ENCODE data around the gene MUC4.
"Not testable (repeated sequence)": the region's sequence is repeated elsewhere in the genome, so short reads cannot be mapped to it uniquely, and the experiment has no call there.

Gene MUC4

DNA sequence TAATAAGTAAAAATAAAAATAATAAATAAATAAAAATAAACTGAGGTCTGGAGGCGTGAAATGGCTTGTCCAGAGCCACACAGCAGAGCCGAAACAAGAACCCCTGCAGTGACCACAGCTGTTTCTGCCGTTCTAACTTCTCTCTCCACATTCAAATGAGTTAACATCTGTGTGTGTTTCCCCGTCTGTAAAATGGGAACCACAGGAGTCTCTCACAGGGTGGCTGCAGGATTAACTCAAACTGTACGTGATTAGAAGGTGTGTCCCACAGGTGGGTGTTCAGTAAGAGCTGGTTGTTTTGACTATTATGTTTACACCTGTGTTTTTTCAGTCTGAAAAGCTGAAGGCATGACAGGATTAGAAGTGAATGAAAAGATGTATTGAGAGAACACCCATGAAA is 27.0 kb upstream of the MUC4 start:
- no peak for DNase-seq (ENCODE audit: low spot score)

DNA sequence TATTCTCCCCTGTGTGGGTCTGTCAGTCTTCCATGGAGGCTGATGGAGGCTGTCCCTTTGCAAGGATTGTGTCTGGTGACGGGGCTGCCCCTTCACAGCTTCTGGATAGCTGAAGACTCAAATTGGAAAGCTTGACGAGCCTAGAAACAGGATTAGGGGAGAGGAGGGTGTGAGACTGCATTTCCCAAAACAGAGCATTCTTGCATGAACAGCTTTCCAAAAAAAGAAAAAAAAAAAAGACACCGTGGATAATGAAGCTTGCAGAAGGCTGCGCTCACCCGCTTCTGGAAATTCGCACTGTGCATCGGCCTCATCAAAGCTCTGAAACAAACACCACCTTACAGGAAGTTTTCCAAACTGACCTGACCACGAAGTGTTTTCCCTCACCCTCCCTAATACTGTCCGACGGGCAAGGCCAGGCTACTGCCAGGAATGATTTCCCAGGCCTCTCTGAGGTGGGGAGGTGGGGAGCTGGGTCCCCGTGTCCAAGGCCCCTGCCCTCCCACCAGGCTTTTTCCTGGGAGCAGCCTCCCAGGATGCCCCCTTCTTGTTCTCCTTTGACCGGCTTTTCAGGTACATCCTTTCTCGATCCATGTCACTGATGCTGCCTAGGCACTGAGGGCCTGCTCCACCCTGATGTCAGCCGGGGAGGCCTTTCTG is 24.9 kb upstream of the MUC4 start:
- no peak for DNase-seq (ENCODE audit: low spot score)

DNA sequence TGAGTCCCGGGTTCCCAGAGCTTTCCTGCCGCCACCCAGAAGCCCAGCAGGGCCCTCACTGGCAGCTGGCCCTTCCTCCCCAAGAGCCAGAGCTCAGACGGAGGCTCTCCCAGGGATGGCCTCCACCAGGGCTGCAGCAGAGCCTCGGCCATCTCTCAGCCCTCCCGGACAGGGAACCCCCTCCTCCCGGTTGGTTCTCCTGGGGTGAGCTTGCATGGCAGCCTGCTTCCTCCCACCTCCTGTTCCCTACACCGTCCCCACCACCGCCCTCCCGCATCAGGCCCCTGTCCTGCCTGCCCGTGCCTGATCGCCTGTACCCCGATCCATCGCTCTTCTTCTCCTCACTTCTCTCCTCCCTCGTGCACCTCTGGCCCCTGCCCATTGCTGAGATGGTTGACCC is 24.1 kb upstream of the MUC4 start:
- DNase-seq (ENCODE audit: low spot score) = no peak

DNA sequence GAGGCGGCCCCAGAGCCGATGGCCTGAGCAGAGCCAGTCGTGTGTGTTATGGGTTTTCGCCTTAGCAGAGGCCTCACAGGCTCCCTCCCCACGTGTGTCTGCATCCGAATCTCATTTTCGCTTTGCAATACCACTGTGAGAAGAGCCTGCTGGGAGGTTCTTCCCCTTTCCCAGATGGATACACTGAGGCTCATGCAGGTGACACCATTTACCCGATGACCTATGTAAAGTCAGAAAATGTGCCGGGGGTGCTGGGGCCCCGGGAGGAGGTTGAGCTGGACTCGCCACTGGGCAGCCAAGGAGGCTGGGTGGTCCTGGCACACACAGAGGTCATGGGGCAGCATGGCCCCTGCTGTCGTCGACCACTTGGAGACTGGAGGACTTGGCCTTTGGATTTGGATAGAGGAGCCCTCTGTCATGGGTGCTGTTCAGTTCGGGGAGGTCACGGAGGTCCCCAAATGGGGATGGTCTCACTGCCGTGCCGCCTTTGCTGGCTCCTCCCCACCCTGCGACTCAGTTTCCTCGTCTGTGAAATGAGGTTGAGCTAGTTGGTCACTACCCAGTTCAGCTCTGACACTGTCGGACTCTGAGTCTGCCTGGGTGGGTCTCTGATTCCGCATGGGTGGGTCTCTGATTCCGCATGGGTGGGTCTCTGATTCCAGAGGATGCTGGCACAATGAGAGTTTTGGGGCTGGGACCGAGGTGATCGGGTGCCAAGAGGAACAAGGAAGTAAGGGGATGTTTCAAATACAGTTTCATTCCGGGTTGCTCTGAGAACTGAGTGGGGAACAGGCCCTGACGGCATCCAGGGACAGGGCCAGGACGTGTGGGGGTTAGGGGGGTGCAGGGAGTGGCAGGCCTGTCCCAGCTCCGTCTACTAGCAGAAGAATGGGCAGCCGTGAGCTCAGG is 23.2 kb upstream of the MUC4 start:
- DNase-seq (ENCODE audit: low spot score) = no peak

DNA sequence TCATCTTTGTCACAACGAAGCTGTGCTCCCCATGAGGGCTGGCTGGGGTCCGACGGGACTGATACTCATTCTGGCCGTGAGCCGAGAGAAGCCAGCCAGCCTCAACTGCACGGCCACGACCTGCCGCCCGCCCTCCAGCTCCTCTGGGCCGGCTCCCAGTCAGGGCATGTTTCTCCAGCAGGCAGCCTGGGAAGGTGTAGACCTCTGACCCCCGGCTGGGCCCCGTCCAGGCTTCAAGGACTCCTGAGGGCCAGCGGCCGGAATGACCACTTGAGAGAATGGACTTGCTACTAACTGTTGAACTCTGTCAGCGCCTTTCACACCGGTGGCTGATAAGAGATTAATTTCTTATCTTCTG is 18.1 kb upstream of the MUC4 start:
- DNase-seq (ENCODE audit: low spot score) = no peak

DNA sequence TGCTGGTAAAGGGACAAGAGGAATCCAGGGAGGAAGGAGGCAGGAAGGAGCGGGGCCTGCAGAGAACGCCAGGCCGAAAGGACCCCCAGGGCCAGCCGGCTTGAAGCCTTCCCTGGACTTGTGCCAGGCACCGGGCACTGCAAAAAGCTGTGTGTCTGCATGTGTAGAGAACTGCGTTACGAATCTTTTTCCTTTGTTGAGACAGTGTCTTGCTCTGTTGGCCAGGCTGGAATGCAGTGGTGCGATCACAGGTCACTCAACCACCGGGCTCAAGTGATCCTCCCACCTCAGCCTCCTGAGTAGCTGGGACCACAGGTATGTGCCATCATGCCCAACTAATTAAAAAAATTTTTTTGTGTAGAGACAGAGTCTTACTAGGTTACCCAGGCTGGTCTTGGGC is 17.0 kb upstream of the MUC4 start:
- DNase-seq (ENCODE audit: low spot score) = no peak

DNA sequence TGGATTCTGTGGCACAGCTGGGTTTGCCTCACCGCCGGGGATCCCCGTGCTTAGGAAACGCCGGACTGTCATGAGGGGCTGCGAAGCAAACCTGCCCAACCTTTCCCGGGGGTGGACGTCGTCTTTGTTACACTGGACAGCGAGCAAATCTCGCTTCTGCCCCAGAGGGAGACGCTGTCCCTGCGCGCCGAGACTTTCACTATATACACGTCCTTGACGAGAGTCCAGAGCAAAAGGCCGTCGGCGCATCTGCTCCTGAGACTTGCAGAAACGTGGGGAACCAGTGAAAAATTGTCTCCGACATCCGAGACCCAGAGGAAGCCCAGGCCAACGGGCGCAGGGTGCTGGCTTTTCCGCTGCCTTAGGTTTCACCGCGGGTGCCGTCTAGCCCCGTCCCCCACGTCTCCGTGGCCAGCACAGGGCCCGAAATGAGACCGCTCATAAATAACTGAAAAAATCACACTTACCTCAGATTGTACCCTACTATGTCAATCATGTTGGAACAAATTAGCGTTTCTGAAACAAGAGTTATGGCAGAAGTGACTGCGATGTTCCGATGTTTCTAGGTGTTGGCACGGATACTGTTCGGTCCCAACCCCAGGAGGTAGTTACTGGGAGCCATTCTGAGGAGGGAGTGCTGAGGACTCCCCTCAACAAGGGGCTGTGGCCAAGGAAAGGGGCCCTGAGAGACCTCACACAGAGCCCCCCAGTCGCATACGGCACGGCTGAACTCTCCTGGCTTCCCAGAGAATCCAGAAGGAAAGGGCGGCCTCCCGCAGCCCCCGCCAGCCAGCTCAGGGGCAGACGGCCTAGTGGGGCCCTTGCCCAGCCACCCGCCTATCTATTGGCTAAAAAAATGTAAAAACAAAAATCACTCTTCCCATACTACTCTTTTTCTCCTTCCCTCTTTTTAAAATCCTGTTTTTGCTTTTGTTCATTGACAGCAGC is 14.4 kb upstream of the MUC4 start:
- no peak for DNase-seq (ENCODE audit: low spot score)

DNA sequence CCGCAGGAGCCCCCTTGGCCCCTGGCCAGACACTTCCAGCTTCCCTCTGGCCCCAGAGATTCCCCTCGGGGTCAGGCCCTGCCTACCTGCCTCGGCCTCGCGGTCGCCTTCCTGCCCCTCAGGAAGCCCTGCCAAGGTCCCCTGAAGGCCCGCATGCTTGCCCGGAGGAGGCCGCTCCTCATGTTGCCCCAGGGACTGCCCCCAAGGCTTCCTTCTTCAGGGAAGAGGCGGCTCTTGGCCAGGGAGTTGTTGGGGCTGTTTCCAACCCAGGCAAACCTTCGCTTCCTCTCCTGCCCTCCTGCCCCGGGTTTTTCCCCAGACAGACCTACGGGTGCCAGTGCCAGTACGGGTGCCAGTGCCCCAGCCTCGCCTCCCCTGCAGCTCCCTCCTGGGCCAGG is 13.5 kb upstream of the MUC4 start:
- DNase-seq (ENCODE audit: low spot score) = no peak

DNA sequence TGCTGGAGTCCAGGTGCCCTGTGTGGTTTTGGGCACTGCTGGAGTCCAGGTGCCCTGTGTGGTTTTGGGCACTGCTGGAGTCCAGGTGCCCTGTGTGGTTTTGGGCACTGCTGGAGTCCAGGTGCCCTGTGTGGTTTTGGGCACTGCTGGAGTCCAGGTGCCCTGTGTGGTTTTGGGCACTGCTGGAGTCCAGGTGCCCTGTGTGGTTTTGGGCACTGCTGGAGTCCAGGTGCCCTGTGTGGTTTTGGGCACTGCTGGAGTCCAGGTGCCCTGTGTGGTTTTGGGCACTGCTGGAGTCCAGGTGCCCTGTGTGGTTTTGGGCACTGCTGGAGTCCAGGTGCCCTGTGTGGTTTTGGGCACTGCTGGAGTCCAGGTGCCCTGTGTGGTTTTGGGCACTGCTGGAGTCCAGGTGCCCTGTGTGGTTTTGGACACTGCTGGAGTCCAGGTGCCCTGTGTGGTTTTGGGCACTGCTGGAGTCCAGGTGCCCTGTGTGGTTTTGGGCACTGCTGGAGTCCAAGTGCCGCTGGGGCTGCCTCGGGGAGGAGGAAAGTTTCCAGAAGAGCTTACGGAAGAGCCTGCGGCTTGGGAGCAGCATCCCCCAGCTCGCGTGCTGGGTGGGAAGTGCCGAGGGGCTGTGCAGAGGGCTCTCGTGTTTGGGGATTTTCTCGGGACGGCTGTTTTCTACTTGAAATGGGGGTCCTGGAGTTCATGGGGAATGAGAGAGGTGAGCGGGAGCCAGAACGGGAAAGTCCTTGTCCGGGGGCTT is 12.9 kb upstream of the MUC4 start:
- not testable (repeated sequence) for DNase-seq (ENCODE audit: low spot score)

DNA sequence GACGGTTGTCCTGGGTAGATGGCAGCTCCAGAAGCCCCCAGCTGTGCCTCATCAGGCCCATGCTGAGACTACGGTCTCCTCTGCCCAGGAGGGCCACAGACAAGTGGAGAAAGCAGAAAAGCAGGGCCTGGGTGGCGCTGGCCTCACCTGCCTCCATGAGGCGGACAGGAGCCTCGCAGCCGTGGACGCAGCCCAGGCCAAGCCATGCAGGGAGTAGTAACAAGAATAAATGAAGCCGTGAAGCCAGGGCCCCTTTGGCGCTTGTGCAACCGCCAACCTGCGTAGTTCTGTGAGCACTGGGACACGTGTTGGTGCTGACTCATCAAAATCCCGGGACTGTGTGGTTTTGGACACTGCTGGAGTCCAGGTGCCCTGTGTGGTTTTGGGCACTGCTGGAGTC is 12.3 kb upstream of the MUC4 start:
- DNase-seq (ENCODE audit: low spot score) = no peak

DNA sequence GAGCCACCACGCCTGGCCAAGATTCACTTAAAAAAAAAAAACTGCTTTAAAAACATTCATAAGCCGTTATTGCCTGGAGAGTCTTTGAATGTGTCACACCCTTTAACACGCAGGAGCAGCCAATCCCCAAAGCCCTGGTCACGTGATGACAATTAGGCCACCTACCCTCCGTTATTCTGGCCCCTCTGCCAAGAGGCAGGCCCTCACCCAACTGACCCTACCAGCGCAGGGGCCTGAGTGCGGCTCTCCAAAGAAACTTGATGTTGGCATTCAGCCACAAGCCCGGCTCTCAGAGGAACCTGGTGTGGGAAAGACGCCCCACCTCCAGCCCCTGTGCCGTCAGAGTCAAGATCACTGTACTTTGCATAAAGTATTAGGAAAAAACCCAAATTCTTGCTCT is 11.6 kb upstream of the MUC4 start:
- DNase-seq (ENCODE audit: low spot score) = no peak

DNA sequence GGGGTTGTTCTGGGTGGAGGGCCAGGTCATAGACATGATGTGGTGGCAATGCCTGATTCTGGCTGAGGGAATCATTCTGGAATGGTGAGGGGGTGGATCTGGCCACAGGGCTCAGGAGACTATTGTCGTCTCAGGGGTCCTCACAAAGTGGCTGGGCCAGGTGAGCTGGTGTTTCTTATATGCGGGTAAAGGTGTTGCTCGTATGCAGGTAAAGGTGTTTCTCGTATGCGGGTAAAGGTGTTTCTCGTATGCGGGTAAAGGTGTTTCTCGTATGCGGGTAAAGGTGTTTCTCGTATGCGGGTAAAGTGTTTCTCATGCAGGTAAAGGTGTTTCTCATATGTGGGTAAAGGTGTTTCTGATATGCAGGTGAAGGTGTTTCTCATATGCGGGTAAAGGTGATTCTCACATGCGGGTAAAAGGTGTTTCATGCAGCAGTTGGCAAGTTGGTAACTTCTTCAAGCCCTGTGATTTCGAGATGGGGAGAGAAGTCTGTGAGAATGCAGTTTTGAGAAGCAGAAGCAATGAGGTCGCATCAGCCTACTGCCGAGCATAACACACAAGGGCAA is 10.5 kb upstream of the MUC4 start:
- no peak for DNase-seq (ENCODE audit: low spot score)

DNA sequence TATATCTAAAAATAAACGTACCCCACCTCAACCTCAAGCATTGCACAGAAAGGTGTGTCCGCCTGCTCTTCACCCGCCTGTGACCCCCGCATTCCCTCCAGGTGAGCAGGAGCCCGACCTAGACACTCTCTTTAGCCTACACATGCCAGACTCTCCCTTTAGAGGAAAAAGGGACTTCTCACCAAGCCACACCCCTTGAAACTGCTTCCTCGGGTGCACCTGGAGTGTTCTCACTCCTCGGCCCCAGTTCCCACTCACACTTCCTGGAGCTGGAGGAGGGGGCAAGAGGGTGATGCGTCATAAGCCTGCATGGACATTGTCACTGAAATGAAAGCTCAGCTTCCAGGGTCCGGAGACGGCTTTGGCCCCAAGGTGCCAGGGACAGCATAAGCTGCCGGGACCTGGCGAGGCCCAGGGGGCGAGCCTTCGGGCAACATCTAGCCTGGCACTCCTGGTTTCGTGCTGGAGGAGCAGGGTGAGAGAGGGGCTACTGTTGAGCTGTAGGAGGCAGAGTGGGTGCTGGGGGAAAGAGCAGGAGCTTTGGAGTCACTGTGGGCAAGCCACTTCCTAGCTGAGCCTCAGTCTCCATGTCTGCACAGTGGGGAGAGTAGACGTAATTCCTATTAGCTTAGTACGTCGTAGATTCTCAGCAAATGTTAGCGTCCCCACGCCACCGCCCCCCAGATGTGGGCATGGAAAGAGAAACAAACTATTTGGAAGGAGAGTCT is 9.8 kb upstream of the MUC4 start:
- DNase-seq (ENCODE audit: low spot score) = no peak

DNA sequence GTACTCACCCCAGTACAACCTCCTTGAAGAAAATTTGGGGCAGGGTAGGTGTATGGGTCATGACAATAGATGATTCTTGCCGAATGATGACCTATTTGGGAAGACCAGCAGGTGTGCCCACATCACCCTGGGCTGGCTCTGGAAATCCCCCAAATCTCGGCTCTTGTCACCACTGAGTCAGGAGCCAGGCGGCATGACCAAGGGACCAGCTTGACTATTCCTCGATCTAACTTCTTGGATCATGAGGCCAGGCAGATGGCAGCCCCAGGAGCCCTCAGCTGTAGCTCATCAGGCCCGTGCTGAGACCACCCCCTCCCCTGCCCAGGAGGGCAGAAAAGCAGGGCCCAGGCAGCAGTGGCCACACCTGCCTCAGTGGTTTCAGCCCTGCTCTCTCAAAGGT is 9.2 kb upstream of the MUC4 start:
- no peak for DNase-seq (ENCODE audit: low spot score)

DNA sequence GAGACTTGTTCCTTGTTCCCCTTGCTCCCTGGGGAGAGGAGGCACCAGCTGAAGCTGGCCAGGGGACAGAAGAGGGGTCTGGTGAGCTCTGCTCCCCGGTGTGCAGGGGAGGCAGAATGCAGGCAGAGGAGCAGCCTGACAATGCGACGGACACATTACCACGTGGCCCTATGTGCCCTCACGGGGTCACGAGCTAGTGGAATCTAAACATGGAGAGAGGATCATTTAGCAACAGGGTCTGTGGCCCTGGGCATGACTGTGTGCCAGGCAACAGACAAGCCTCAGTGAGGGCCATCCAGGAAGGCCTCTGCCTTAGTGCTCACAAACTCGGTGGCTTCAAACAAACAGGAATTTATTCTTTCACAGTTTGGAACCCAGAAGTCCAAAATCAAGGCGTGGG is 8.5 kb upstream of the MUC4 start:
- DNase-seq (ENCODE audit: low spot score) = no peak

DNA sequence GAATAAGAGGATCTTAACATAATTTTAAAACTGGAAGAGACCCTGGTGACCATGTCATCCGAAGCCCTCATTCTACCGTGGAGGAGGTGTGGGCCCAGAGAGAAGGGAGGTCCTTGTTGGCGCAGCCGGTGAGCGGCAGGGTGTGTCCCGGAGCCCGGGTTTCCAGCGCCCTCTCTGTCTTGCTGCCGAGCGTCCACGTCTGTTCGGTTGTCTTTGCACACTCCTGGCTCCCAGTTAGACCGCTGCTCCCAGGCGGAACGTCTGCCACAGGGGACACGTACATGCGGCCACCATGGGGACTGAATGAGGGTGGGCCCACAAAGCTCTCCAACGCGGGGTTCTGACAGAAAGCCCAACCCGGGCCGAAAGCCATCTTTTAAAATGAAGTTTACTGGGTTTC is 6.6 kb upstream of the MUC4 start:
- DNase-seq (ENCODE audit: low spot score) = no peak

DNA sequence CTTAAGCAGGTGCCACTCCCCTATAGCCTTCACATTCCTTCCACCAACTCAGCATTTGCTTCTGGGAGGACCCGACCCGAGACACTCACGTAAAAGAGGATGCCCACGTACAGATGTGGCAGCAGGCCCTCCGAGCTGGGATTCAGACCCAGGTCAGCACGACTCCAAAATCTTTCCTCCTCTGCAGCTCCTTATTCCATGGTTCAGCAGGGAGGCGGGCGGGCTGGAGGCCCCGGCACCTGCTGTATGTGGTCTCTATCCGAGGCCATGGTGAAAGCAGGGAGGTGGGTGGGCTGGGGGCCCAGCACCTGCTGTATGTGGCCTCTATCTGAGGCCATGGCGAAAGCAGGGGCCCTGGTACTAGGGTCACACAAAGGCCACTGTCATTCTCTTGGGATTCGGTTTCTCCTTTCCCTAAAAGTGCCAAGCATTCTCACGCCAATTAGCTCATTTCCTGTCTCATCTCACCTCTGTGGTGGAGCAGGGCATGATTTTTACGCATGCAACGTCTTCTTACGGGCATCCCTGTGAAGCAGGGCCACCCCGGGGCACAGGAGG is 5.9 kb upstream of the MUC4 start:
- DNase-seq (ENCODE audit: low spot score) = no peak

DNA sequence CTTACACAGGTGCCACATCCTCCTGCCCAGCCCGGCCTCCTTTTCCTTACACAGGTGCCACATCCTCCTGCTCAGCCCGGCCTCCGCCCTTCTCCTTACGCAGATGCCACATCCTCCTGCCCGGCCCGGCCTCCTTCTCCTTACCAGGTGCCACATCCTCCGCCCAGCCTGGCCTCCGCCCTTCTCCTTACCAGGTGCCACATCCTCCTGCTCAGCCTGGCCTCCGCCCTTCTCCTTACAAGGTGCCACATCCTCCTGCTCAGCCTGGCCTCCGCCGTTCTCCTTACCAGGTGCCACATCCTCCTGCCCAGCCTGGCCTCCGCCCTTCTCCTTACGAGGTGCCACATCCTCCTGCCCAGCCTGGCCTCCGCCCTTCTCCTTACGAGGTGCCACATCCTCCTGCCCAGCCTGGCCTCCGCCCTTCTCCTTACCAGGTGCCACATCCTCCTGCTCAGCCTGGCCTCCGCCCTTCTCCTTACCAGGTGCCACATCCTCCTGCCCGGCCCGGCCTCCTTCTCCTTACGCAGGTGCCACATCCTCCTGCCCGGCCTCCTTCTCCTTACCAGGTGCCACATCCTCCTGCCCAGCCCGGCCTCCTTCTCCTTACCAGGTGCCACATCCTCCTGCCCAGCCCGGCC is 4.7 kb upstream of the MUC4 start:
- not testable (repeated sequence) for DNase-seq (ENCODE audit: low spot score)

DNA sequence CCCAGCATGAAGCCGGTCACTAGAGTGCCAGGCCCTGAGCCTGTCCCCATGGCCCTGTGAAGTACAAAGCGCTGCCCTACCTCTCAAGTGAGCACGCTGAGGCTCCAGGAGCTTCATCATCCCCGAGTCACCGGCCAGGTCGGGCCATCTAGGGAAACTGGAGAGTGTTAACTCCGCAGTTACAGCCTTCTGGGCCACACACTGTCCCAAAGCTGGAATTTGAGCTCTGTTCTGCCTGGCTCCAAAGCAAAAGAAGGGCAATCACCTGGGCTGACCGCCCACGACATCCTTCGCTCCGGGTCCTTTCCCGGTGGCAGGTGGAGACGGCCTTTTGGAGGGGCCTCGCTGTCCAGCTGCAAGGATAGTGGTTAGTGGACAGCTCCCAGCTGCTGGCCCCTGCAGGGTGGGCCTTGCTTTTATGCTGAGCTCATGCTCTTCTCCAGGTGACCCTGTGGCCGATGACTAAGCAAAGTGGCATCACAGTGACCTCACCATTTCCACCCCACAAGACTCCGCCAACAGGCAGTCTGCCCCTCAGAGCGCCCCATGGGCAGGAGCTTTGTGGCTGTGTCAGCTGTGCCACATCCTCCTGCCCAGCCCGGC is 3.5 kb upstream of the MUC4 start:
- DNase-seq (ENCODE audit: low spot score) = no peak
